HG03442 (cell line): ENCODE measurements around the gene WDR26.
A peak's percentile ranks its signal among the peaks of the same experiment; 100 is the strongest.

ENCODE experiments used
- ATAC-seq: cut with Tn5 transposase; IDR thresholded peaks from one replicate; pipeline ENCODE4 v1.9.1; 2021; ENCODE audit warnings: mild to moderate bottlenecking, moderate library complexity; ENCODE audit not compliant: unreplicated experiment

The WDR26 gene

GRCh38 chr1:224399887-224400286 is 34.7 kb downstream of the WDR26 start:
- ATAC-seq, result no peak

DNA sequence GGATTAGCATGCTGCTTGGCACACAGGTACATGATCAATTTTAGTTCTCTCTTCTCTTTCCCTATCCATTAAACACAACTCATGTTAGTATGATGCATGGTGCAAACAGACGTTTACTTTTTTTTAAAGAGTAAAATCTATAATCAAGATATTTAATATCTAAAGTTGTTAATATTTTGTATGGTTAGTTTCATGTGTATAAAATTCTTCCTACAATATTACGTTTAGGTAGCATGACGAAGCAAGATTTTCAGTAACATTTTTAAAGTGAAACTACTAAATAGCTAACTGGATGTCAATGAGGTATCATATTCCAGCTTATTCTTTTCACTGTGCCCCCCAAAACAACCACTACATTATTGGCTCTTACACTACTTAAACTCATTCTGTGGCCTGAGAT is 41.3 kb downstream of the WDR26 start:
- ATAC-seq, result no peak

- ATAC-seq, result no peak
Observed at GRCh38 chr1:224392411-224393249, 42.0 kb downstream of the WDR26 start.

DNA sequence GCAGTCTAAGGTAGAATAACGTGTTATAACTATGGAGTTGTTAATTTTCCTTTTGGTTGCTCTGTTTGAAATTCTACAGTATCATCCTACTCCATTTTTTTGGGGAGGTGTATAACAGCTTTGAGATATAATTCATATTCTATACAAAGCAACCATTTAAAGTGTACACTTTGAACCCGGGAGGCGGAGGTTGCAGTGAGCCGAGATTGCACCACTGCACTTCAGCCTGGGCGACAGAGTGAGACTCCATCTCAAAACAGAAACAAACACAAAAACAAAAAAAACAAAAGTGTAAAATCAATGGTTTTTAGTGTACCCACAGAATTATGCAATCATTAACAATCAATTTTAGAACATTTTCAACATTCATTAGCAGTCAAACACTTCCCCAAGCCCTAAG is 44.1 kb downstream of the WDR26 start:
- ATAC-seq, result no peak

- no peak for ATAC-seq
Observed at GRCh38 chr1:224387943-224388342, 46.7 kb downstream of the WDR26 start.

- ATAC-seq, result no peak
Observed at GRCh38 chr1:224387302-224387912, 47.2 kb downstream of the WDR26 start.

DNA sequence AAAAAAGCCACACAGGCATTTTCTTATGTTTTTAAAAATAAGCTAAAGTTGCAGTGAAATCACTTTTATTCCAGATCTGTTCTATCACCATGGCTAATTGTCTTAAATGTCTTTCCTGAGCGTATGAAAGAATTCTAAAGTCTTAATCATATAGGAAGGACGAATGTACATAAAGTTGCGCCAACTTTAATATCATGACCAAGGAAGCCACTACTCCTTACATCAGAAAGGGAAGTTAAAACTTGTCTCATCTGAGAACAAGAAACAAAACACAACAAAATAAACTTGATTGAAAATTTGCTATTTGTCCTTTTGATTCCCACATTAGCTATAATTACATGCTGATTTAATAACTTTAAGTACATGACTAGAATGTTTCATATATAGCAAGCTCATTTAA is 51.4 kb downstream of the WDR26 start:
- no peak for ATAC-seq

- no peak for ATAC-seq
Observed at GRCh38 chr1:224381880-224382548, 52.6 kb downstream of the WDR26 start.

DNA sequence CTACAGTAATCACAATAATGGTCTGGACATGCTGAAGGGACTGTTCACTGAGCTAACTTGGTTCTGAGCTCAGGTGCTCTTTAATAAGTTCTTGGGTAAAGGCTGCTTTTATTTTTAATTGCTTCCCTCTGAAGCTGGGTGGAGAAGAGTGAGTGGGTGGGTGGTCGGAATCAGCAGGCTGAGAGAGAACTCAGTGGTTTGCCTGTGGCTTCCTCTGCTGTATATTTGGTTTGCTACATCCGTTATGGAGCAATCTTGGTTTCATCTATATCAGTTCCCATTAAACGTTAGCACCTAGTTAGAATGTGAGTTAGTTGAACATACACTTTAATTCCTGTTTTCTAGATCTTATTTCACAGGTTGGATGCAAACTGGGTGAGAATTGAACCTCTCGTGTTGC is 54.6 kb downstream of the WDR26 start:
- peak; percentile 58 for ATAC-seq

GRCh38 chr1:224378855-224379631 is 55.6 kb downstream of the WDR26 start:
- peak; percentile 38 for ATAC-seq

GRCh38 chr1:224377676-224378006 is 57.0 kb downstream of the WDR26 start:
- ATAC-seq, result peak; percentile 77

- ATAC-seq, result no peak
Observed at GRCh38 chr1:224375059-224375458, 59.5 kb downstream of the WDR26 start.

DNA sequence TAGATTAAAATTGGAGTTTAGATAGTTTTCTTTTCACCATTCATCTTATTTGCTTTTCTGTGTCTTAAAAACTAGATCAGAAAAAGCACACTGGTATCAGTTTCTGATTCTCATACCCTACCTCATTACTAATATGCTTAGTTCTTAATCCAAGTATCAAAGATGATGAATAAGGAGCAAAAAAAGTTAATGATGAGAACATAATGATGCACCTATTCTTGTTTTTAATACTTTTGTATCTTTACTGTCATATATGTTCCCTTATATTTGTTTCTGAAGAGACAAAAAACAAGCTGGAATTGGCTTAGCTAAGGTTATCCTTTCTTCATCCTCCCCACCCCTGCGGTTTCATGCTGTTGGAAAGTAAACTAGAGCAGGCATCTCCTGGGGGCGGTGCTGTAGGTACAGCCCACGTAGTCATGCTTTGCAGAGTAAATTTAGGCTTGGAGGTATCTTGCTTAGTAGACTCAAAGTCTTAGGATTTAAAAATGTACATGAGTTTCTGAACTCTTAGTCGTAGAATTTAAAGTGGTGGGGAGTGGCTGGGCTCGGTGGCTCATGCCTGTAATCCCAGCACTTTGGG is 61.5 kb downstream of the WDR26 start:
- ATAC-seq, result no peak

- peak; percentile 93 for ATAC-seq
Observed at GRCh38 chr1:224368409-224368808, 66.2 kb downstream of the WDR26 start.

DNA sequence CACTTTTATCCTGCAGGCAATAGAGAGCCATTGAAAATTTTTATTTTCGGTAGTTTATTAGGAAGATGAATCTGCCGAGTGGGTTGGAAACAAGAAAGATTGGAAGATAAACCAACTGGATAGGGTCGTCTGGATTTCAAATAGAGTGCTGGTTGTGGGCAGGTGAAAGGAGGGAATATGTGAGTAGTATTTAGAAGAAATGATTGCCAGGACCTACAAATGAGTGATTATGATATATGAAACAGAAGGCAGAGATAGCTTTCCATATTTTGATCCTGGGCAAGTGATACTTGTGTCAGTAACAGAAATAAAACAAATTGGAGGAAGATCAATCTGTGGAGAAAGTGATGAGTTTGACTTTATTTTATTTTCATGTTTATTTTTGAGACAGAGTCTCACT is 75.4 kb downstream of the WDR26 start:
- no peak for ATAC-seq

- no peak for ATAC-seq
Observed at GRCh38 chr1:224358237-224358636, 76.4 kb downstream of the WDR26 start.

GRCh38 chr1:224357626-224358124 is 76.9 kb downstream of the WDR26 start:
- ATAC-seq, result no peak

DNA sequence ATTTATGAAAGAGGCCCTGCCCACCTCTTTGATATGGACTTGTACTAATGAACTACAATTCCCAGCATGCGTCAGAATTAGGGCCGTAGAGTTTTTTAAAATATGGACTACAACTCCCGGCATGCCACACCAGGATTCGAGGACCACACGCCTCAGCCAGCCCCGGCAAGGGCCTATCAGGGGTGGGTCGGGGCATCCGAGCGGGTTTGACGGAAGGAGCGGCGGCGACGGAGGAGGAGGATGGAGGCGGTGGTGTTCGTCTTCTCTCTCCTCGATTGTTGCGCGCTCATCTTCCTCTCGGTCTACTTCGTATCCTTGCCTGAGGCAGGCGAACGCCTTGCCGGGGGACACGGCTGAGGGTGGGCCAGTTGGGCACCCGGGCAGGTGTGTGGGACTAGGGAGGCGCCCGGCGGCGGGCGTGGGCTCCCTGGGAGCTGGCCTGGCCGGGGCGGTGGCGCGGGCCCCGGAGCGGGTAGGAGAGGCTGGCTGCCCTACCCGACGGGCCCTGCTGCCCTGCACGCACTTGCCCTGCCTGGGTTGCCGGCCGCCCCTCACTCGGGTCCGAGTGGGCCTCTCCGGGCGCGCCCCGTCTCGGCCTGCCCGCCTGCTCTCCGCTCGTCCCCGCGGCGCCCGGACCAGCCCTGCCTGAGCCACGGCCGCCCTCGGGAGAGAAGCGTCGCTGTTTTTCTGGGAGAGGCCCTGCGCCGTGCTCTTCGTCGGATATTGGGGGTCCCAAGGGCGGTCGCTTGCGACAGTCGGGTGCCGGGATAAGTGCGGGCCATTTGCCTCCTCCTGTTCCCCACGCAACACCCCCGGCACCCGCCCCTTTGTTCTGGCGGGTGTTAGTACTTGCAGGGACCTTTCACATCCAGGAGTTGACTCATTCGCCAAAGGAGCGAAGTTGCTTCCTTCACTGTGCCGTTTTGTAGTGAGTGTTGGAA is 77.6 kb downstream of the WDR26 start, which contains the start of gene CNIH4:
Gene CNIH4, plus strand, starts transcription at position 195 of the 941 bp plus-strand sequence. Its CDS starts 46 bp downstream, at position 241.
- peak; percentile 96 for ATAC-seq
